ENCODE results near the gene MAL. TPM values are rescaled to one million over a fixed set of nuclear protein-coding genes. Genes with fewer than 3 reads are reported as not detected.

MAL gene
- total RNA-seq, 1 donor from 2014 or later: 19.2 TPM

GRCh38 chr2:95016616-95017015 lies 8.9 kb upstream of the MAL start:
- DNase-seq (ENCODE audit: low spot score): no peak

- no peak for DNase-seq (ENCODE audit: low spot score)
Measured at GRCh38 chr2:95017071-95017501, 8.4 kb upstream of the MAL start.

DNA sequence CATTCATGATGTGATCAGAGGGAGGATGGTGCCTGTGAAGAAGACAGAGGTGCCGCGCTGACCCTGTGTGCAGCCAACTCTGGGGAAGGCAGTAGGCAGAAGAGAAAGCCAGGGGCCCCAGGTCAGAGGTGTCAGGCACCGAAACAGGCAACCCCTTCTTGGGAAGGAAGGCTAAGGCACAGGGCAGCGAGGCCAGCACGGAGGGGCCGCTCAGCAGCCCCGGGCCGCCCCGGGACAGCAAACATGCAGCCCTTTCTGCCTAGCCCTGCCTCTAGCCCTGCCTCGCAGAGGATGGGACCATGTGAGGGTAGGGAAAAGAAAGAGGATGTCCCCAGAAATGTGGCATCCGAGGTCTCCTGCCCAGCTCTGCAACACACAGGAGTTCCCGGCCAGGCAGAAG lies 7.7 kb upstream of the MAL start:
- DNase-seq (ENCODE audit: low spot score): no peak

- DNase-seq (ENCODE audit: low spot score): no peak
Measured at GRCh38 chr2:95018301-95018700, 7.2 kb upstream of the MAL start.

DNA sequence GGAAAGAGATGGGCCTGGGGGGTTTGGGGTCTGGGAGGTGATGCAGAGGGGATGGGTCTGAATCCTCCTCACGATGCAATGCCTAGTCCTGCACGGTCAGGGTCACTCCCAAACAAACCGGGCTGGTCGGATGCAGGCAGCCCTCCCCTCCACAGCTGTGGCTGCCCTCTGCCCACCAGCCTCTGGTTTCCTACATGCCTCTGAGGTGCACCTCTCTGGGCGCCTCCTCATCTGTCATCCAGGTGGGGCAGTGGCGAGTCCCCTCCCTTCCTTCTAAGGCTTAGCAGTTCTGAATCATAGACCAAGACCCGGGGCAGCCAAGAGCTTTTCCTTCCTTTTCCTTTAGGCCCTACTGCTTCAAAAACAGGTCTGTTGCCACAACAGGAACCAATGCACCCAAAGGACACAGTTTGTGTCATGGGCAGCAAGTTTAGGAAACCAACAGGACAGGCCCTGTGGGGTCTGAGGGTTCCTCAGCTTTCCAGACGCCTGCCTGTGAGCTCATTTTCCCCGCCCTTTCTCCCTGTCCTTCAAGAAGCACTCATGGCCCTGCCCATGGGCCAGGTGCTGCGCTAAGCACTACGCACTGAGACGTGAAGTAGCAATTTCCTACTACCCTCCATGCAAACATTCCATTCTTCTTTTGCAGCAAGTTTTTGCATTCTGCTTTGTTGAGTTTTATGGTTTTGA lies 6.5 kb upstream of the MAL start:
- DNase-seq (ENCODE audit: low spot score): no peak

- DNase-seq (ENCODE audit: low spot score): no peak
Measured at GRCh38 chr2:95019572-95019971, 5.9 kb upstream of the MAL start.

DNA sequence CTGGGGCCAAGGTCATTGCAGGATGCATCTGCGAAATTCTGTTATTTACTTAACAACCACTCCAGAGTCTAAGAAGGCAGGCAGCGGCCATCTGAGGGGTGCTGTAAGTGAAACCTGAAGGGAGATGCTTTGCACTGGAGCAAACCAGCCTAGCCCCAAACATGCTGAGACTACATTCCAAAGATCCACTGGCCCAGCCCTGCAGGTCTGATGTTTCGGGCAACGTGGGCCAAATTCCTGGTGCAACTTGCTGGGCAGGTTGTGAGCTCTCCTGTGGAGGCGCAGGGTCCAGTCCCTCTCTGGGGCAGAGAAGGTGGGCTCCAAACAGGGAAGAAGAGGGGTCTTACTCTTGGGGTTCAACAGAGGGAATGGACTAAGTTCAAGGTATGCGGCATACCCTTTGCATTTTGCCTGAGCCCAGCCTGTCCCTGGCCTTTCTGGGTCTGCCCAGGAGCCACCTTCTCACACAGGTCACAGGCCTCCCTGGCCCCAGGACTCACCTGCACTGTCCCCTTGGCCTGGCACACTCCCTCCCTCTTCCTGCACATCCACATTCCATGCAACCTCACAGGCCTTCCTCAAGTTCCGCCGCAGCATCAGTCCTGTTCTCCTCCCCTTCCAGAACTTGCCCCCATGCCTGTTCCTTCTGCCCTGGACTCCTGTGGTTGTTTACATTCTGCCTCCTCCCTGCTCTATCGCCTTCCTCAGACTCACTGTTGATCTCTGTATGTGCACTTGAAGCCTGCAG lies 5.1 kb upstream of the MAL start:
- DNase-seq (ENCODE audit: low spot score): peak; percentile 54

DNA sequence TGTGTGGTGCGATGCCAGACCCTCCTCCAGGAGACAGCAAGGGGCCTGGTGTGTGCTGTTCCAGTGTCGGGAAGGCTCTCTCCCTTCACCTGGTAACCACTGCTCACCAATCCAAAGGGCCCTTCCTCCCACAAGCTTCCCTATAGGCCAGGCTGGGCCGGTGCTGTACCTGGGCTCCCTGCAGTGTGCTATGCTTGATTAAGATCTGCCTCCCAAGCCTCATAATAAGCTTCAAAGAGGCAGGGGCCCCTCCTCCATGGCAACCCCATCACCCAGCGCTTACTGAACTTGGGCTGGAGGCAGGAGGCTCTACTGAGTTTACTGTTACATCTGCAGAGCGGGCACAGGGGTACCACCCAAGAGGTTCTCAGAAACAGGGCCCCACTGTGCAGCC lies 4.5 kb upstream of the MAL start:
- DNase-seq (ENCODE audit: low spot score): no peak

GRCh38 chr2:95021847-95022246 lies 3.7 kb upstream of the MAL start:
- DNase-seq (ENCODE audit: low spot score): no peak

GRCh38 chr2:95022309-95023221 lies 2.9 kb upstream of the MAL start:
- peak; percentile 72 for DNase-seq (ENCODE audit: low spot score)

GRCh38 chr2:95023222-95023597 lies 2.3 kb upstream of the MAL start:
- no peak for DNase-seq (ENCODE audit: low spot score)

- DNase-seq (ENCODE audit: low spot score): no peak
Measured at GRCh38 chr2:95024371-95024770, 1.1 kb upstream of the MAL start.

- DNase-seq (ENCODE audit: low spot score): no peak
Measured at GRCh38 chr2:95024960-95025405, 525 bp upstream of the MAL start.

- no peak for DNase-seq (ENCODE audit: low spot score)
Measured at GRCh38 chr2:95026471-95027368, 1.2 kb downstream of the MAL start.

DNA sequence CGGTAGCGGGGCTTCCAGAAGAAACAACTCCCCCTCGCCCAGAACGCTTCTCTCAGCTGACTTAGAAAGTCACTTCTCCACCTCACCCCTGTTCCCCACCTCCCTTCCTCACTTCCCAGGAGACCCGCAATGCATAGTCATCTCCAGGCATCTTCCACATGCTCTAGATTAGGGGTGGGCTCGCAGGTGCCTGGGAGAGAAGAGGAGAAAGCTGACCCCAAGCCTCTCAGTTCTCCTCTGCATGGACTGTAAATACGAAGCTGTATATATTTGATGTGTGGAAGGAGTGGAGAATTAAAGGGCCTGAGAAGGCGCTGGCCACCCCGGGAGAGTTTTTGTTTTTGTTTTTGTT lies 1.8 kb downstream of the MAL start:
- no peak for DNase-seq (ENCODE audit: low spot score)

DNA sequence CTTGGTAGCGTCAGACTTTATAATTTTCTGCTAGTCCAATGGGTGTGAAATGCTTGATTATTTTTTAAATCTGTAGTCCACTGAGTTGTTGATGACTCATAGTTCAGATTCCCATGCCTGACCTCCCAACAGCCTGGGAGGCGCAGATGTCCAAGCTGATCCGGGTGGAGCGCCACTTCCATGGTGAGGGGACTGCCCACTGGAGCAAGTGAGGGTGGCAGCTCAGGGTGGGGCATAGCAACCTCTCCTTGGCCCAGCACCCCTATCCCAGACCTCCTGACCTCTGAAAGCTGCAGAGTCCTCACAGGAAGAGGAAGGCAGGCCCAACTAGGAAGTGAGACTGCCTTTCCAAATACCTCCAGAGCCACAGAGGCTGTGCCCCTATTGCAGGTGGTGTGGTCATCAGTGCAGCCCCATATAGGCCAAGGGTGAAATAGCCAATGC lies 4.4 kb downstream of the MAL start:
- DNase-seq (ENCODE audit: low spot score): no peak

DNA sequence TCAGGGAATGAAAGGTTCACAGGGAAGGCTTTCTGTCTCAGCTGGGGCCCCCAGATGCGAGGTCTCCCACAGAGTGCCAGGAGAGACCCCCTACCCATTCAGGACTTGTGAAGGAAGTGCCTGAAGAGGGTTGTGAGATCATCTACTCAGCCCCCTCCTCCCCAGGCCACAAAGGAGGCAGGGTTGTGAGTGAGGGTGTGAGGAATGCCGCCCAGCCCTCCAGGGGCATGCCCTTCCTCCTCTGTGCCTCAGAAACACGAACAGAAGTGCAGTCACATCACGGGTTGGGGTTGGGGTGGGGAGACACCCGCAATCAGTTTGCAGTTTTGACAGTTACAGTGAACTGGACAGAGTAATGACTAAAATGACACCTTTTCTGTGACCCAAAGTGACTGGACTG lies 5.0 kb downstream of the MAL start:
- DNase-seq (ENCODE audit: low spot score): no peak

- no peak for DNase-seq (ENCODE audit: low spot score)
Measured at GRCh38 chr2:95031076-95031725, 5.7 kb downstream of the MAL start.

DNA sequence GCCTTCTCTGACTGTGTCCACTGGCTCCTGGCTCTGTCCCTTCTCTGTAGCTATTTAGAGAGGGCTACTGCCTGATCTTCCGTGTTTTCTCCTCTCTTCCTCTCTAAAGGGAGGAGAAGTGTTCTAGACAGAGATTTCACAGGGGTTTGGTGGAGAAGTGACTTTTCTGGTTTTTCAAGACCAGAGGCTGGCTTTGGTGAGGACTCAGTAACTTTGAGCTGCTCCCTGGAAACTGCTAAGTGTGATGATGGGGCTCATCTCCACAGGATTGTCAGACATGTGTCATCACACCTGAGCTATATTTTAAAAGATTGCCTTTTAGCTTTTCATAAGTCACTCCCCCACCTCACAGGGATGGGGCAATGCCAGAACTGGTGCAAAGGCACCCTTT lies 6.2 kb downstream of the MAL start:
- no peak for DNase-seq (ENCODE audit: low spot score)

DNA sequence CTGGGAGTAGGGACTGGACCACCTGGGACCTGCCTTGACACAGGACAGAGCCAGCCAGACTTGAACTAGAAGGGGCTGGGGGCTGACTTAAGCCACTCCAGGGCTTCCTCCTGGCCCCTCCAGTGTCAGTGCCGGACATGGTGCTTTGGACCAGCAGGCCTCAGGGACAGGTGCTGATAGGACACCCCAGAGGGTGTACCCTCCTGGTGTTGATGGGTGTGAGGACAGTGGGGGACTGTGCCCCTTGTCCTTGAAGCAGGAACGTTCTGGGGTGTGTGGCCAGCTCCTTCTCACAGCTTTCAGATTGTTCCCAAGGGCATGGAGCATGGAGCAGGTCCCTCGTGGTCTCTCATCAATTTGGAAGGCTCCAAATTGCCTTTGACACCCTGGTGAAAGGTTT lies 6.8 kb downstream of the MAL start:
- no peak for DNase-seq (ENCODE audit: low spot score)

Data from ureter (tissue), 1 donor.